ENCODE data around the gene RPS16. TPM values are rescaled to one million over a fixed set of nuclear protein-coding genes. Genes with fewer than 3 reads are reported as not detected.

Gene RPS16
- total and polyA plus RNA-seq, 2 of the 13 experiments (the other 11 are each of a cell fraction or from before 2014, with no cell fraction given) = 488 to 2,583 TPM

DNA sequence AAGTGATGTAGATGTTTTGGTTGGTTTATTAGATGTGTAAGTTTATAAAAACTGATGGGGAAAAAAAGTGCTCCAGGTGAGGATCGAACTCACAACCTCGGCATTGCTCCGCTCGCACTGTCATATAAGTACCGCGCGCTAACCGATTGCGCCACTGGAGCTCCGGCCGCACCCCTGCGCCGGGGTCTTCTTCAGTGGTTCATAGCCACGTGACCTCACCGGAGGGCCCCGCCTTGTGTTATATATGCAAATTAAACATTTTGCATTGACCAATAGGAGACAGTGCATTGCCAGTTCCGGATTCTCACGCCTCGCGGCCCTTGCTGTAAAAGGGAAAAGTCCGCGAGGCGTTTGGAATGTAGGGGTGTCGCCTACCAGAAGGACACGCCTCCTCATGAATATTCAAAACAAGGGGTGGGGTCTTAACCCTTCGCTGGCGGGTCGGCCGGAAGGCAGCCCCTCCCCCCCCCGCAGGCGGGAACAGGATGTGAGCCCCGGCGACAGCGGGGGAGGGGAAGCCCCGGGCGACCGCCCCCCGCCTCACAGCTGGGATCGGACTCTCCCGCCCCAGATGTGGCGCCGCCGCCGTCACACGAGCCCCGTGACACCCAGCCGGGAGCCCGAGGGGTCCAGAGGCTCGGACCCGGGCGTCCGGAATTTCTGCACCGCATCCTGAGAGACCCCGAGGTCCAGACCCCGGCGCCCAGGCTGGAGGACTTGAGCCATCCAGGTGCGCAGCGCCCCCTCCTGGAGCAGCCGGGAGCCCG lies 23.5 kb downstream of the RPS16 start, which contains the start of gene PLEKHG2 (continued):
- TF ChIP-seq, protein P1, sequence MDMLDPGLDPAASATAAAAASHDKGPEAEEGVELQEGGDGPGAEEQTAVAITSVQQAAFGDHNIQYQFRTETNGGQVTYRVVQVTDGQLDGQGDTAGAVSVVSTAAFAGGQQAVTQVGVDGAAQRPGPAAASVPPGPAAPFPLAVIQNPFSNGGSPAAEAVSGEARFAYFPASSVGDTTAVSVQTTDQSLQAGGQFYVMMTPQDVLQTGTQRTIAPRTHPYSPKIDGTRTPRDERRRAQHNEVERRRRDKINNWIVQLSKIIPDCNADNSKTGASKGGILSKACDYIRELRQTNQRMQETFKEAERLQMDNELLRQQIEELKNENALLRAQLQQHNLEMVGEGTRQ (IDR thresholded peaks at IDR 0.05; ENCODE audit: low read depth, low read length) = peak; percentile 56; the same call in 1 of the 2 replicates
- TF ChIP-seq, protein P1 (CRISPR knock-in tag; IDR thresholded peaks at IDR 0.05; ENCODE audit: borderline replicate concordance) = peak; percentile 92
- TF ChIP-seq ZNF160 (CRISPR knock-in tag; IDR thresholded peaks at IDR 0.05) = no peak; the same call in 1 of the 2 replicates
- no peak for TF ChIP-seq CENPX (CRISPR knock-in tag; IDR thresholded peaks at IDR 0.05)
- TF ChIP-seq ZBTB3 (CRISPR knock-in tag; IDR thresholded peaks at IDR 0.05; ENCODE audit: borderline replicate concordance, low read depth) = 0 out of 2 replicates have a peak, but pooled peaks have one; percentile 83
- TF ChIP-seq, protein P2, sequence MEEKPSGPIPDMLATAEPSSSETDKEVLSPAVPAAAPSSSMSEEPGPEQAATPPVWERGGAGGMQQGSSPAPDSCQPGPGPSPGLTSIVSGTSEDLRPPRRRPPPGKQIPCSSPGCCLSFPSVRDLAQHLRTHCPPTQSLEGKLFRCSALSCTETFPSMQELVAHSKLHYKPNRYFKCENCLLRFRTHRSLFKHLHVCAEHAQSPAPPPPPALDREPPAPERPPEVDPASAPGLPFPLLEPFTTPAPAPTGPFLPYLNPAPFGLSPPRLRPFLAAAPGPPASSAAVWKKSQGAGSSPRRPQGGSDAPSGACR (CRISPR knock-in tag; IDR thresholded peaks at IDR 0.05) = no peak
- no peak for TF ChIP-seq ZNF567 (CRISPR knock-in tag; IDR thresholded peaks at IDR 0.05; ENCODE audit: borderline replicate concordance)
- no peak for TF ChIP-seq PCBP2 (optimal IDR thresholded peaks at IDR 0.05; ENCODE audit: low read depth, low read length, poor library complexity, severe bottlenecking)
- TF ChIP-seq CEBPB (IDR thresholded peaks at IDR 0.05; ENCODE audit: borderline replicate concordance, low read depth, low read length) = peak; percentile 94
- TF ChIP-seq, protein P3, sequence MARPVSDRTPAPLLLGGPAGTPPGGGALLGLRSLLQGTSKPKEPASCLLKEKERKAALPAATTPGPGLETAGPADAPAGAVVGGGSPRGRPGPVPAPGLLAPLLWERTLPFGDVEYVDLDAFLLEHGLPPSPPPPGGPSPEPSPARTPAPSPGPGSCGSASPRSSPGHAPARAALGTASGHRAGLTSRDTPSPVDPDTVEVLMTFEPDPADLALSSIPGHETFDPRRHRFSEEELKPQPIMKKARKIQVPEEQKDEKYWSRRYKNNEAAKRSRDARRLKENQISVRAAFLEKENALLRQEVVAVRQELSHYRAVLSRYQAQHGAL (CRISPR knock-in tag; IDR thresholded peaks at IDR 0.05; ENCODE audit: not compliant biosample characterization) = no peak
- peak; percentile 66 for TF ChIP-seq RXRB (CRISPR knock-in tag; IDR thresholded peaks at IDR 0.05; ENCODE audit: borderline replicate concordance)
- peak; percentile 97 for TF ChIP-seq CEBPG (CRISPR knock-in tag; IDR thresholded peaks at IDR 0.05)
- TF ChIP-seq, protein P4, sequence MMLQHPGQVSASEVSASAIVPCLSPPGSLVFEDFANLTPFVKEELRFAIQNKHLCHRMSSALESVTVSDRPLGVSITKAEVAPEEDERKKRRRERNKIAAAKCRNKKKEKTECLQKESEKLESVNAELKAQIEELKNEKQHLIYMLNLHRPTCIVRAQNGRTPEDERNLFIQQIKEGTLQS (CRISPR knock-in tag; IDR thresholded peaks at IDR 0.05) = peak; percentile 45
- no peak for TF ChIP-seq TMF1 (CRISPR knock-in tag; IDR thresholded peaks at IDR 0.05; ENCODE audit: low read depth)
- peak; percentile 76; the same call in 1 of the 2 replicates for TF ChIP-seq CHD4 (IDR thresholded peaks at IDR 0.05; ENCODE audit: borderline replicate concordance, low read length)
- TF ChIP-seq HNRNPH1 (optimal IDR thresholded peaks at IDR 0.05; ENCODE audit: low read depth, low read length) = no peak
- TF ChIP-seq, protein P5, sequence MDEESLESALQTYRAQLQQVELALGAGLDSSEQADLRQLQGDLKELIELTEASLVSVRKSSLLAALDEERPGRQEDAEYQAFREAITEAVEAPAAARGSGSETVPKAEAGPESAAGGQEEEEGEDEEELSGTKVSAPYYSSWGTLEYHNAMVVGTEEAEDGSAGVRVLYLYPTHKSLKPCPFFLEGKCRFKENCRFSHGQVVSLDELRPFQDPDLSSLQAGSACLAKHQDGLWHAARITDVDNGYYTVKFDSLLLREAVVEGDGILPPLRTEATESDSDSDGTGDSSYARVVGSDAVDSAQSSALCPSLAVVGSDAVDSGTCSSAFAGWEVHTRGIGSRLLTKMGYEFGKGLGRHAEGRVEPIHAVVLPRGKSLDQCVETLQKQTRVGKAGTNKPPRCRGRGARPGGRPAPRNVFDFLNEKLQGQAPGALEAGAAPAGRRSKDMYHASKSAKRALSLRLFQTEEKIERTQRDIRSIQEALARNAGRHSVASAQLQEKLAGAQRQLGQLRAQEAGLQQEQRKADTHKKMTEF (CRISPR knock-in tag; IDR thresholded peaks at IDR 0.05) = peak; percentile 85
- TF ChIP-seq ZSCAN20 (CRISPR knock-in tag; IDR thresholded peaks at IDR 0.05; ENCODE audit: borderline replicate concordance) = no peak
- TF ChIP-seq ONECUT2 (CRISPR knock-in tag; IDR thresholded peaks at IDR 0.05) = no peak
- TF ChIP-seq ZNF33B (CRISPR knock-in tag; IDR thresholded peaks at IDR 0.05) = no peak
- TF ChIP-seq SKI (IDR thresholded peaks at IDR 0.05; ENCODE audit: partially characterized antibody) = peak; percentile 42

Measured in HepG2 (cell line).